DOHH2 (cell line): Measurements from ENCODE around the gene SRGAP3.

ENCODE experiments used
- EZH2phosphoT487 ChIP-seq: fragments of 200-600 bp; sonication (generic); IDR thresholded peaks from 2 replicates; pipeline ENCODE4 v1.6.1; 2017; ENCODE audit warnings: borderline replicate concordance, mild to moderate bottlenecking, antibody characterized with exemption, low read length, moderate library complexity, mixed read lengths
- TF ChIP-seq, protein P1 (sequence below): fragments of 200-600 bp; sonication (generic); IDR thresholded peaks from one replicate; pipeline ENCODE4 v1.5.1; 2014; ENCODE audit warnings: antibody characterized with exemption, mild to moderate bottlenecking, low read depth, low read length; ENCODE audit not compliant: poor library complexity, severe bottlenecking

DNA sequence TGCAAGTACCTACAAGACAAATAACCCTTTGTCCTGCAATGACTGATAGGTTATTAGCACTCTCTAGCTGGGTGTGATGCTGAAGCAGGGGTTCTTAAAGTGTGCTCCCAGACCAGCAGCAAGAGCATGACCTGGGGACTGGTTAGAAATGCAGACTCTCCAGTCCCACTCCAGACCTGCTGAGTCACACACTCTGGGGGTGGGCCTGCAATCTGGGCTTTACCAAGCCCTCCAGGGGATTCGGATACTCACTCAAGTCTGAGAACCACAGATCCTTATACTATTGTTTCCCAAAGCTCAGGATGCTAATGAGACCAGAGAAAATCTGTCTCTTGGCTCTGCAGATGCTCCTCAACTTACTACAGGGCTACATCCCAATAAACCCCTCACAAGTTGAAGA lies 144.0 kb downstream of the SRGAP3 start:
- TF ChIP-seq, protein P1, sequence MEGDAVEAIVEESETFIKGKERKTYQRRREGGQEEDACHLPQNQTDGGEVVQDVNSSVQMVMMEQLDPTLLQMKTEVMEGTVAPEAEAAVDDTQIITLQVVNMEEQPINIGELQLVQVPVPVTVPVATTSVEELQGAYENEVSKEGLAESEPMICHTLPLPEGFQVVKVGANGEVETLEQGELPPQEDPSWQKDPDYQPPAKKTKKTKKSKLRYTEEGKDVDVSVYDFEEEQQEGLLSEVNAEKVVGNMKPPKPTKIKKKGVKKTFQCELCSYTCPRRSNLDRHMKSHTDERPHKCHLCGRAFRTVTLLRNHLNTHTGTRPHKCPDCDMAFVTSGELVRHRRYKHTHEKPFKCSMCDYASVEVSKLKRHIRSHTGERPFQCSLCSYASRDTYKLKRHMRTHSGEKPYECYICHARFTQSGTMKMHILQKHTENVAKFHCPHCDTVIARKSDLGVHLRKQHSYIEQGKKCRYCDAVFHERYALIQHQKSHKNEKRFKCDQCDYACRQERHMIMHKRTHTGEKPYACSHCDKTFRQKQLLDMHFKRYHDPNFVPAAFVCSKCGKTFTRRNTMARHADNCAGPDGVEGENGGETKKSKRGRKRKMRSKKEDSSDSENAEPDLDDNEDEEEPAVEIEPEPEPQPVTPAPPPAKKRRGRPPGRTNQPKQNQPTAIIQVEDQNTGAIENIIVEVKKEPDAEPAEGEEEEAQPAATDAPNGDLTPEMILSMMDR: no peak
- TF ChIP-seq EZH2phosphoT487: no peak
